A549 (cell line): ENCODE measurements around the gene DNPEP.

Experiments
- HDAC2 ChIP-seq: fragments of 200-600 bp; sonication (generic); IDR thresholded peaks from 2 replicates; pipeline ENCODE4 v1.6.1; 2016
- TF ChIP-seq, protein P1 (sequence below): fragments of >200 bp; sonication (Bioruptor Twin); formaldehyde crosslinking; IDR thresholded peaks from 3 replicates; pipeline ENCODE4 v1.5.1; 2016
- TF ChIP-seq, protein P2 (sequence below): fragments of 250-450 bp; sonication (Bioruptor Pico); IDR thresholded peaks from 2 replicates; pipeline ENCODE4 v1.5.0; 2021; ENCODE audit warnings: mild to moderate bottlenecking, moderate library complexity, borderline replicate concordance

DNA sequence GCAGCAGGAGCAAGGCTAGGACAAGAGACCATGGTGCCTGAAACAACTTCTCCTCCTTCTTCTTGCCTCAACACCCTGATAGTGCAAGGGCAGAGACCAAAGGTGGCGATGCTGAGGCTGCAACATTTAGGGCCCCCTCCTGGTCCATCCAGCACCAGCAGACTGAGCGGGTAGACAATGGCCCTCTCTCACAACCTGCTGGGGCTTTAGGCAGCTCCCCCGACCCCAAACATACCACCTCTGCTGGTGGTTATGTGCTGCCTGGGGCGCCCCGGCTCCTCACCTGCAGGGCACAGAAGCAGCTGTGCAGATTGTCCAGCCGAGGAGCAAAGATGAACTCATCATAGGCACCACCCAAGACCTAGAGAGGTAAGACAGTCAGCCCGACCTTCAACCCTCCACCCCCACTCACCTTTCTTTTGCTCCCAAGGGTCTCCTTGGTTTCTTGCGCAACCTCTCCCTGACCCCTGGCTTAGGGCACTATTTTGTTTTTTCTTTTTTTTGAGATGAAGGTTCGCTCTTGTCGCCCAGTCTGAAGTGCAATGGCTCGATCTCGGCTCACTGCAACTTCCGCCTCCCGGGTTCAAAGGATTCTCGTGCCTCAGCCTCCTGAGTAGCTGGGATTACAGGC is 3.5 kb downstream of the DNPEP start:
- no peak for TF ChIP-seq HDAC2
- TF ChIP-seq, protein P1, sequence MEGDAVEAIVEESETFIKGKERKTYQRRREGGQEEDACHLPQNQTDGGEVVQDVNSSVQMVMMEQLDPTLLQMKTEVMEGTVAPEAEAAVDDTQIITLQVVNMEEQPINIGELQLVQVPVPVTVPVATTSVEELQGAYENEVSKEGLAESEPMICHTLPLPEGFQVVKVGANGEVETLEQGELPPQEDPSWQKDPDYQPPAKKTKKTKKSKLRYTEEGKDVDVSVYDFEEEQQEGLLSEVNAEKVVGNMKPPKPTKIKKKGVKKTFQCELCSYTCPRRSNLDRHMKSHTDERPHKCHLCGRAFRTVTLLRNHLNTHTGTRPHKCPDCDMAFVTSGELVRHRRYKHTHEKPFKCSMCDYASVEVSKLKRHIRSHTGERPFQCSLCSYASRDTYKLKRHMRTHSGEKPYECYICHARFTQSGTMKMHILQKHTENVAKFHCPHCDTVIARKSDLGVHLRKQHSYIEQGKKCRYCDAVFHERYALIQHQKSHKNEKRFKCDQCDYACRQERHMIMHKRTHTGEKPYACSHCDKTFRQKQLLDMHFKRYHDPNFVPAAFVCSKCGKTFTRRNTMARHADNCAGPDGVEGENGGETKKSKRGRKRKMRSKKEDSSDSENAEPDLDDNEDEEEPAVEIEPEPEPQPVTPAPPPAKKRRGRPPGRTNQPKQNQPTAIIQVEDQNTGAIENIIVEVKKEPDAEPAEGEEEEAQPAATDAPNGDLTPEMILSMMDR, result no peak
- TF ChIP-seq, protein P2, sequence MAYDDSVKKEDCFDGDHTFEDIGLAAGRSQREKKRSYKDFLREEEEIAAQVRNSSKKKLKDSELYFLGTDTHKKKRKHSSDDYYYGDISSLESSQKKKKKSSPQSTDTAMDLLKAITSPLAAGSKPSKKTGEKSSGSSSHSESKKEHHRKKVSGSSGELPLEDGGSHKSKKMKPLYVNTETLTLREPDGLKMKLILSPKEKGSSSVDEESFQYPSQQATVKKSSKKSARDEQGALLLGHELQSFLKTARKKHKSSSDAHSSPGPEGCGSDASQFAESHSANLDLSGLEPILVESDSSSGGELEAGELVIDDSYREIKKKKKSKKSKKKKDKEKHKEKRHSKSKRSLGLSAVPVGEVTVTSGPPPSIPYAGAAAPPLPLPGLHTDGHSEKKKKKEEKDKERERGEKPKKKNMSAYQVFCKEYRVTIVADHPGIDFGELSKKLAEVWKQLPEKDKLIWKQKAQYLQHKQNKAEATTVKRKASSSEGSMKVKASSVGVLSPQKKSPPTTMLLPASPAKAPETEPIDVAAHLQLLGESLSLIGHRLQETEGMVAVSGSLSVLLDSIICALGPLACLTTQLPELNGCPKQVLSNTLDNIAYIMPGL (CRISPR knock-in tag), result no peak
